PC-9 (cell line): ENCODE measurements around the gene FBLIM1. TPM values are rescaled to one million over a fixed set of nuclear protein-coding genes. Genes with fewer than 3 reads are reported as not detected.

Experiments
- BruUV-seq: library from RNA; stranded (reverse); fragments of 400-500 nt; replicated peaks from 2 replicates; lab custom pipeline; 2021; lab: Mats Ljungman, UMichigan
- CTCF ChIA-PET: fragments of 300-600 bp; sonication (Branson Sonifier 250); formaldehyde crosslinking; loops from one replicate; lab custom pipeline; 2022; ENCODE audit warnings: antibody characterized with exemption; lab: Charles Lee
- POLR2A ChIA-PET: fragments of 300-600 bp; sonication (Branson Sonifier 250); formaldehyde crosslinking; loops from one replicate; lab custom pipeline; 2022; ENCODE audit warnings: antibody characterized with exemption; ENCODE audit not compliant: unreplicated experiment; lab: Charles Lee
- DNase-seq, 2 experiments: peaks; one replicate each; pipeline versions ENCODE4 v3.0.0 to v3.0.0-alpha.2; 2015 to 2022; ENCODE audit warnings: mixed read lengths in 1 of 2
- H2AFZ ChIP-seq: fragments of 200-600 bp; sonication (generic); 2 replicates; pipeline ENCODE4 v1.8.1; 2017; ENCODE audit warnings: antibody characterized with exemption
- H3F3A ChIP-seq: fragments of 200-600 bp; sonication (generic); 2 replicates; pipeline ENCODE4 v1.8.1; 2017; ENCODE audit warnings: antibody characterized with exemption, mild to moderate bottlenecking, low read depth; ENCODE audit not compliant: insufficient read depth
- H3K27ac ChIP-seq: fragments of 200-600 bp; sonication (generic); 2 replicates; pipeline ENCODE4 v1.6.1; 2016; ENCODE audit warnings: mixed run types
- H3K27me3 ChIP-seq: fragments of 200-600 bp; sonication (generic); 2 replicates; pipeline ENCODE4 v1.6.1; 2016; ENCODE audit warnings: low read depth, mixed run types; ENCODE audit not compliant: insufficient read depth
- H3K36me3 ChIP-seq: fragments of 200-600 bp; sonication (generic); 2 replicates; pipeline ENCODE4 v1.6.1; 2016; ENCODE audit warnings: low read depth, mixed run types
- H3K4me1 ChIP-seq: fragments of 200-600 bp; sonication (generic); replicated peaks from 2 replicates; pipeline ENCODE4 v1.6.1; 2016; ENCODE audit warnings: mixed run types; ENCODE audit not compliant: insufficient read depth
- H3K4me2 ChIP-seq: fragments of 200-600 bp; sonication (generic); 2 replicates; pipeline ENCODE4 v1.6.1; 2017; ENCODE audit warnings: mixed run types
- H3K4me3 ChIP-seq: fragments of 200-600 bp; sonication (generic); 2 replicates; pipeline ENCODE4 v1.6.1; 2016; ENCODE audit warnings: mixed run types
- H3K79me2 ChIP-seq: fragments of 200-600 bp; sonication (generic); 2 replicates; pipeline ENCODE4 v1.6.1; 2017; ENCODE audit warnings: low read depth, mixed run types
- H3K9me2 ChIP-seq: fragments of 200-600 bp; sonication (generic); 2 replicates; pipeline ENCODE4 v1.8.1; 2017; ENCODE audit warnings: mild to moderate bottlenecking; ENCODE audit not compliant: insufficient read depth
- H3K9me3 ChIP-seq: fragments of 200-600 bp; sonication (generic); 2 replicates; pipeline ENCODE4 v1.8.1; 2016; ENCODE audit warnings: low read depth; ENCODE audit not compliant: insufficient read depth
- H4K20me1 ChIP-seq: fragments of 200-600 bp; sonication (generic); 2 replicates; pipeline ENCODE4 v1.8.1; 2017; ENCODE audit not compliant: insufficient read depth
- EZH2 ChIP-seq: fragments of 200-600 bp; sonication (generic); IDR thresholded peaks from 2 replicates; pipeline ENCODE4 v1.8.0; 2017; ENCODE audit warnings: antibody characterized with exemption, low read depth
- intact Hi-C: fragments of 100-400 bp; cut with micrococcal nuclease; formaldehyde crosslinking; loops from one replicate; pipeline ENCODE4 v1.10.0; 2022; ENCODE audit not compliant: unreplicated experiment
- total RNA-seq: library from RNA; stranded (reverse); gene quantifications from 2 replicates; pipeline ENCODE4 v1.2.3, GENCODE V29; 2021
- TF ChIP-seq, protein P1 (sequence below): fragments of 200-600 bp; sonication (generic); conservative IDR thresholded peaks from 2 replicates; pipeline ENCODE4 v1.6.1; 2017; ENCODE audit warnings: mixed run types, antibody characterized with exemption, mild to moderate bottlenecking, moderate library complexity

Gene FBLIM1
- total RNA-seq, 1 experiment from 2014 or later = 57.2 TPM

DNA sequence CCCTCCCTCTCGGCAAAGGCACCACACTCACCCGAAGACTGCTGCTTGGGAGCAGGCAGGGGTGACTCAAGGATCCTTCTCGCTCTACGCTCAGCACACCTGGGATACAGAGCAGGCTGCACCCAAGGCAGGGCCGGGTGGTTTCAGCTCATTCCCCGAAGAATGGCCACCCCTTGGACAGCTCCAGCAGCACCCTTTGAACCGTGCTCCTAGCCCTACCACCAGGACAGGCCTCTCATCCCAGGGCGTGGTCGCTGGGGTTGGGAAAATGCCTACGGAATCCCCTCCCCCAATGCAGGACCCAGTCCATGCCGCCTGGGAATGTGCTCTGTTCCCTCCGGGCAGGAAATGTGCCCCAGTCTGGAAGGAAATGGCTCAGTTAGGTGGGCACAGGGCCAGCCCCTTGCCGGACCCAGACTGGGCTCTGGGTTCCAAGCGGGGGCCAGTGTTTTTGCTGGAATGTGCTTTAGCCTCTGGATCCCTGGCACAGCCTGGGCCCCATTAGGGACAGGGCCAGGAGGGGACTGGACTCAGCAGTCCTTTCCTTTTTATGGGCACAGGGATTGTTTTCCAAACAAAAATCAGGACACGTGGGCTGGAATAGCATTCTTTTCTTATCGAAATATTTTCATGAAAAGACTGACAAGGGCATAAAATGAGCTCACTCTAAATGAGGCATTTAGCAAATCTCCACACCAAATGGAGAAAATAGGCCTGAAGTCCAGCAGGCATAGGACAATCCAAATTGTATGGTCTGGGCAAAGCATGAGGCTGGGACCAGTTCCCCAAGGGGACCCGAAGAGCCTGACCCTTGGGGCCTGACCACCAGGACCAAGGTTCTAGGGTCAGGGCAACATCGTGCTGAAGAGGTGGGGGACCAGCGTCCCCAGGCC lies 8.9 kb upstream of the FBLIM1 start:
- no peak overlapping the region for H3K4me3 ChIP-seq
- no peak for DNase-seq
- no TSS peak for BruUV-seq
- no peaks in the 10 kb centered on the region for H3K27me3 ChIP-seq
- no peak overlapping the region for H2AFZ ChIP-seq
- no peak overlapping the region for H3K27ac ChIP-seq
- H4K20me1 ChIP-seq = no peaks in the 10 kb centered on the region
- H3K4me1 ChIP-seq = no peaks in the 10 kb centered on the region
- CTCF ChIA-PET = no interaction called here
- H3K79me2 ChIP-seq = no peaks in the 10 kb centered on the region
- POLR2A ChIA-PET = no interaction called here
- TF ChIP-seq, protein P1, sequence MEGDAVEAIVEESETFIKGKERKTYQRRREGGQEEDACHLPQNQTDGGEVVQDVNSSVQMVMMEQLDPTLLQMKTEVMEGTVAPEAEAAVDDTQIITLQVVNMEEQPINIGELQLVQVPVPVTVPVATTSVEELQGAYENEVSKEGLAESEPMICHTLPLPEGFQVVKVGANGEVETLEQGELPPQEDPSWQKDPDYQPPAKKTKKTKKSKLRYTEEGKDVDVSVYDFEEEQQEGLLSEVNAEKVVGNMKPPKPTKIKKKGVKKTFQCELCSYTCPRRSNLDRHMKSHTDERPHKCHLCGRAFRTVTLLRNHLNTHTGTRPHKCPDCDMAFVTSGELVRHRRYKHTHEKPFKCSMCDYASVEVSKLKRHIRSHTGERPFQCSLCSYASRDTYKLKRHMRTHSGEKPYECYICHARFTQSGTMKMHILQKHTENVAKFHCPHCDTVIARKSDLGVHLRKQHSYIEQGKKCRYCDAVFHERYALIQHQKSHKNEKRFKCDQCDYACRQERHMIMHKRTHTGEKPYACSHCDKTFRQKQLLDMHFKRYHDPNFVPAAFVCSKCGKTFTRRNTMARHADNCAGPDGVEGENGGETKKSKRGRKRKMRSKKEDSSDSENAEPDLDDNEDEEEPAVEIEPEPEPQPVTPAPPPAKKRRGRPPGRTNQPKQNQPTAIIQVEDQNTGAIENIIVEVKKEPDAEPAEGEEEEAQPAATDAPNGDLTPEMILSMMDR = no peak
- no peak for TF ChIP-seq EZH2
- intact Hi-C loops = no loop called here
- H3K4me2 ChIP-seq = no peak overlapping the region
- no peaks in the 10 kb centered on the region for H3K9me3 ChIP-seq
- H3K36me3 ChIP-seq = no peaks in the 10 kb centered on the region
- no peaks in the 10 kb centered on the region for H3F3A ChIP-seq
- no peaks in the 10 kb centered on the region for H3K9me2 ChIP-seq

DNA sequence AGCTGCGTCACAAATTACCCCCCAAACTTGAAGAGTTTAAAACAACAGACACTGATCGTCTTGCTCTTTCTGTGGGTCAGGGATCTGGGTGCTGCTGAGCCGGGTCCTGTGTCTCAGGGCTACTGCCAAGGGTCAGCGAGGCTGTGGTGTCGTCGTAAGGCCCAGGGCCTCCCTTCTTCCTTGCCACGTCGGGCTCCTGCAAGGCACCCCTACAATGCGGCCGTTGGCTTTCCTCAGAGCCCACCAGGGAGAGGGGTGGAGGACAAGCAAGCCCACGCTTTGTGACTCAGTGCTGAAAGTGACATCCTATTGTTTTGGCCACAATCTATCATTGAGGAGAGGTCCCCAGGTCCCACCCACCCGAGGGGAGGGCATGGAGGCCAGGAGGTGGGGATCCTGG lies 7.7 kb upstream of the FBLIM1 start:
- no peaks in the 10 kb centered on the region for H3F3A ChIP-seq
- no peak for TF ChIP-seq EZH2
- TF ChIP-seq, protein P1 = no peak
- no peaks in the 10 kb centered on the region for H3K79me2 ChIP-seq
- no peaks in the 10 kb centered on the region for H3K9me3 ChIP-seq
- H3K4me2 ChIP-seq = no peak overlapping the region
- intact Hi-C loops = no loop called here
- H3K27me3 ChIP-seq = no peaks in the 10 kb centered on the region
- H3K27ac ChIP-seq = no peak overlapping the region
- no peaks in the 10 kb centered on the region for H3K9me2 ChIP-seq
- H3K4me3 ChIP-seq = no peak overlapping the region
- H2AFZ ChIP-seq = no peak overlapping the region
- H4K20me1 ChIP-seq = no peaks in the 10 kb centered on the region
- ChIA-PET POLR2A (no interaction called here), CTCF (no interaction called here)
- no peaks in the 10 kb centered on the region for H3K36me3 ChIP-seq
- no TSS peak for BruUV-seq
- DNase-seq = no peak
- no peaks in the 10 kb centered on the region for H3K4me1 ChIP-seq

DNA sequence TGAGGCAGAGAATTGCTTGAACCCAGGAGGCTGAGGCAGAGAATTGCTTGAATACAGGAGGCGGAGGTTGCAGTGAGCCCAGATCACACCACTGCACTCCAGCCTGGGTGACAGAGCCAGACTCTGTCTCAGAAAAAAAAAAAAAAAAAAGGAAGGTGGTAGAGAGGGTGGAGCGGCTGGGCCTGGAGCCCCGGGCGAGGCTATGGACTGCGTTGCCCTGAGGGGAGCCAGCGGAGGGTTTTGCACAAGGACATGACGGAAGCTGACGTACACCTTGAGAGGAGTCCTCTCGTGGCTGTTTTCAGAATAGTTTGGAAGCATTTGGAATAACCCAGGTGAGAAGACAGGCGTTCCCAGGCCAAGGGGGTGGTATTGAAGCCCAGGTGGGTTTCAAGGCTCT lies 6.9 kb upstream of the FBLIM1 start:
- H3K4me1 ChIP-seq = no peaks in the 10 kb centered on the region
- no peaks in the 10 kb centered on the region for H3F3A ChIP-seq
- ChIA-PET POLR2A (no interaction called here), CTCF (no interaction called here)
- H3K27me3 ChIP-seq = no peaks in the 10 kb centered on the region
- H3K36me3 ChIP-seq = no peaks in the 10 kb centered on the region
- DNase-seq = no peak
- no peak overlapping the region for H2AFZ ChIP-seq
- no TSS peak for BruUV-seq
- H3K9me2 ChIP-seq = no peaks in the 10 kb centered on the region
- H3K27ac ChIP-seq = no peak overlapping the region
- intact Hi-C loops = no loop called here
- no peak overlapping the region for H3K4me2 ChIP-seq
- H4K20me1 ChIP-seq = no peaks in the 10 kb centered on the region
- H3K4me3 ChIP-seq = no peak overlapping the region
- no peaks in the 10 kb centered on the region for H3K79me2 ChIP-seq
- H3K9me3 ChIP-seq = no peaks in the 10 kb centered on the region
- TF ChIP-seq, protein P1 = no peak
- no peak for TF ChIP-seq EZH2
